H1 (cell line): ENCODE results near the gene TBC1D24. TPM values are rescaled to one million over a fixed set of nuclear protein-coding genes. Genes with fewer than 3 reads are reported as not detected.

Experiments
- CTCF ChIA-PET: fragments of 300-600 bp; sonication (Branson Sonifier 250); formaldehyde crosslinking; loops from one replicate; lab custom pipeline; 2021; ENCODE audit not compliant: partially characterized antibody; lab: Charles Lee
- POLR2A ChIA-PET: fragments of 300-600 bp; sonication (Branson Sonifier 250); formaldehyde crosslinking; loops from one replicate; lab custom pipeline; 2021; ENCODE audit warnings: inconsistent platforms; ENCODE audit not compliant: partially characterized antibody; lab: Charles Lee
- DNase-seq, 2 experiments: peaks; one replicate each; pipeline versions ENCODE4 v3.0.0 to v3.0.0-alpha.2; 2010 to 2022; ENCODE audit warnings: low spot score in 2 of 2, low read depth in 1 of 2, mixed read lengths in 1 of 2
- FAIRE-seq: peaks from 2 replicates; lab custom pipeline; 2011; peaks lifted over from hg19 to GRCh38; lab: Jason Lieb, UNC
- H2AFZ ChIP-seq: 2 replicates; pipeline ENCODE4 v1.8.1; 2012; ENCODE audit warnings: low read length, inconsistent platforms
- H2AK5ac ChIP-seq: 2 replicates; pipeline ENCODE4 v1.6.1; 2013; ENCODE audit warnings: low read depth, low read length
- H2BK120ac ChIP-seq: replicated peaks from 2 replicates; pipeline ENCODE3; 2013; ENCODE audit warnings: low read depth, low read length, inconsistent platforms
- H2BK12ac ChIP-seq: 2 replicates; pipeline ENCODE4 v1.6.1; 2013; ENCODE audit warnings: low read depth, low read length
- H2BK15ac ChIP-seq: 2 replicates; pipeline ENCODE4 v1.6.1; 2013; ENCODE audit warnings: low read length
- H2BK20ac ChIP-seq: 2 replicates; pipeline ENCODE4 v1.6.1; 2013; ENCODE audit warnings: low read length
- H2BK5ac ChIP-seq: 2 replicates; pipeline ENCODE4 v1.6.1; 2013; ENCODE audit warnings: low read depth, low read length
- H3K14ac ChIP-seq: 2 replicates; pipeline ENCODE4 v1.6.1; 2013; ENCODE audit warnings: inconsistent platforms; ENCODE audit not compliant: insufficient read length
- H3K18ac ChIP-seq: 2 replicates; pipeline ENCODE4 v1.6.1; 2013; ENCODE audit warnings: low read length; ENCODE audit errors: extremely low read depth
- H3K23ac ChIP-seq: 2 replicates; pipeline ENCODE4 v1.6.1; 2013; ENCODE audit warnings: inconsistent platforms; ENCODE audit not compliant: insufficient read length
- H3K23me2 ChIP-seq: 2 replicates; pipeline ENCODE4 v1.6.1; 2013; ENCODE audit warnings: low read depth, low read length
- H3K27ac ChIP-seq: 2 replicates; pipeline ENCODE4 v1.6.1; 2011; ENCODE audit warnings: low read depth, low read length, inconsistent platforms
- H3K27me3 ChIP-seq, 4 experiments: replicated peaks in 1 of 4; 1 replicate in 1 of 4; 2 replicates in 3 of 4; pipeline versions ENCODE4 v1.6.1 to v1.8.1; 2011 to 2013; ENCODE audit warnings: low read length in 3 of 4, mild to moderate bottlenecking in 3 of 4, inconsistent platforms in 2 of 4, mixed read lengths in 2 of 4, moderate library complexity in 1 of 4; ENCODE audit not compliant: control insufficient read depth in 3 of 4, insufficient read depth in 3 of 4; ENCODE audit errors: extremely low read depth in 1 of 4
- H3K36me3 ChIP-seq, 4 experiments: 2 replicates each; pipeline versions ENCODE4 v1.6.1 to v1.8.1; 2011 to 2013; ENCODE audit warnings: mild to moderate bottlenecking in 4 of 4, low read length in 3 of 4, moderate library complexity in 2 of 4, control low read depth in 1 of 4, inconsistent platforms in 1 of 4; ENCODE audit not compliant: insufficient read depth in 4 of 4, control insufficient read depth in 2 of 4
- H3K4ac ChIP-seq: replicated peaks from 2 replicates; pipeline ENCODE3; 2013; ENCODE audit warnings: low read length, low read depth, mixed read lengths, inconsistent platforms; ENCODE audit not compliant: insufficient read length
- H3K4me1 ChIP-seq, 4 experiments: replicated peaks in 1 of 4; 1 replicate in 1 of 4; 2 replicates in 3 of 4; pipeline versions ENCODE4 v1.6.1 to v1.8.1; 2011 to 2013; ENCODE audit warnings: low read length in 3 of 4, inconsistent platforms in 2 of 4, mixed read lengths in 1 of 4; ENCODE audit not compliant: insufficient read depth in 4 of 4, control insufficient read depth in 3 of 4
- H3K4me2 ChIP-seq, 2 experiments: 2 replicates each; pipeline versions ENCODE4 v1.6.1 to v1.8.1; 2011 to 2013; ENCODE audit warnings: low read depth in 2 of 2, low read length in 2 of 2, control low read depth in 1 of 2, inconsistent platforms in 1 of 2, mild to moderate bottlenecking in 1 of 2; ENCODE audit not compliant: insufficient read depth in 1 of 2
- H3K4me3 ChIP-seq, 4 experiments: fragments of 200-600, 300-600 bp in 1 of 4; sonication (generic), shearing (Covaris generic), sonication (Bioruptor Twin) in 1 of 4; 2 replicates each; pipeline versions ENCODE4 v1.5.1 to v1.8.1; 2011 to 2016; ENCODE audit warnings: low read length in 4 of 4, low read depth in 3 of 4, control low read depth in 2 of 4, inconsistent platforms in 2 of 4, mild to moderate bottlenecking in 2 of 4, mixed read lengths in 1 of 4, moderate library complexity in 1 of 4; ENCODE audit not compliant: insufficient read depth in 2 of 4; ENCODE audit errors: extremely low read depth in 1 of 4
- H3K56ac ChIP-seq: replicated peaks from 2 replicates; pipeline ENCODE3; 2013; ENCODE audit warnings: low read depth, mild to moderate bottlenecking, mixed read lengths, low read length, inconsistent platforms; ENCODE audit not compliant: insufficient read length
- H3K79me1 ChIP-seq: 2 replicates; pipeline ENCODE4 v1.6.1; 2013; ENCODE audit warnings: low read depth, low read length, control low read depth
- H3K79me2 ChIP-seq, 2 experiments: 2 replicates each; pipeline versions ENCODE4 v1.6.1 to v1.8.1; 2012 to 2013; ENCODE audit warnings: low read length in 2 of 2, mild to moderate bottlenecking in 2 of 2, inconsistent platforms in 1 of 2; ENCODE audit not compliant: insufficient read depth in 2 of 2, control insufficient read depth in 1 of 2
- H3K9ac ChIP-seq, 4 experiments: replicated peaks in 1 of 4; 1 replicate in 1 of 4; 2 replicates in 3 of 4; pipeline versions ENCODE4 v1.6.1 to v1.8.1; 2011 to 2013; ENCODE audit warnings: low read depth in 3 of 4, low read length in 3 of 4, control low read depth in 2 of 4, mild to moderate bottlenecking in 2 of 4, moderate library complexity in 2 of 4, inconsistent platforms in 1 of 4; ENCODE audit errors: extremely low read depth in 1 of 4
- H3K9me3 ChIP-seq, 2 experiments: 2 replicates each; pipeline versions ENCODE4 v1.6.1 to v1.8.1; 2012 to 2013; ENCODE audit warnings: mild to moderate bottlenecking in 2 of 2, moderate library complexity in 2 of 2, control low read depth in 1 of 2, inconsistent platforms in 1 of 2, low read depth in 1 of 2, low read length in 1 of 2, mixed read lengths in 1 of 2; ENCODE audit not compliant: insufficient read depth in 2 of 2
- H4K20me1 ChIP-seq, 2 experiments: replicated peaks in 1 of 2; 2 replicates each; pipeline versions ENCODE3 to v1.8.1; 2011 to 2013; ENCODE audit warnings: inconsistent platforms in 2 of 2, low read length in 2 of 2, mild to moderate bottlenecking in 1 of 2; ENCODE audit not compliant: insufficient read depth in 2 of 2, control insufficient read depth in 1 of 2
- H4K5ac ChIP-seq: 2 replicates; pipeline ENCODE4 v1.6.1; 2013; ENCODE audit warnings: low read length, low read depth, mixed read lengths, inconsistent platforms; ENCODE audit not compliant: insufficient read length
- H4K8ac ChIP-seq: 2 replicates; pipeline ENCODE4 v1.8.0; 2013; ENCODE audit warnings: mild to moderate bottlenecking, moderate library complexity, low read length, inconsistent platforms; ENCODE audit not compliant: insufficient read depth; ENCODE audit errors: extremely low read depth
- H4K91ac ChIP-seq: replicated peaks from 2 replicates; pipeline ENCODE3; 2013; ENCODE audit warnings: low read length, mixed read lengths, inconsistent platforms; ENCODE audit not compliant: insufficient read length
- WGBS, 2 experiments: shearing (Covaris generic) in 1 of 2; methylation state at CpG; one replicate each; pipeline versions ENCODE4 v1.1.6 to v1.1.7; 2013 to 2015; ENCODE audit warnings: low lambda C conversion rate in 2 of 2, mixed read lengths in 2 of 2, inconsistent platforms in 1 of 2, low coverage in 1 of 2, missing lambda C conversion rate in 1 of 2; ENCODE audit not compliant: insufficient replicate concordance in 2 of 2, insufficient coverage in 1 of 2, insufficient read length in 1 of 2; ENCODE audit errors: extremely low coverage in 1 of 2, missing lambda C conversion rate in 1 of 2; 5-methylcytosine and 5-hydroxymethylcytosine counted together
- polyA plus RNA-seq, 7 experiments: library from polyadenylated mRNA; depleted of rRNA in 3 of 7; stranded (reverse) in 5 of 7; unstranded in 2 of 7; fragments of >200 nt in 5 of 7; fragments of 200-250 nt in 2 of 7; gene quantifications; 1 replicate in 5 of 7; 2 replicates in 1 of 7; 4 replicates in 1 of 7; pipeline versions ENCODE4 v1.2.1 to v1.2.3, GENCODE V29; 2011 to 2013; ENCODE audit warnings: missing spikeins in 2 of 7, mixed read lengths in 2 of 7
- total RNA-seq: library from RNA; stranded (reverse); fragmentation: NEBNext Ultra II Directional; extraction: Animal tissue kit (Norgen Biotek cat#: 25700); gene quantifications from 2 replicates; pipeline ENCODE4 v1.2.1, GENCODE V29; 2021

Gene TBC1D24
- total and polyA plus RNA-seq, 2 of the 8 experiments (the other 6 are each of a cell fraction or from before 2014, with no cell fraction given): 8.7 to 21.5 TPM

DNA sequence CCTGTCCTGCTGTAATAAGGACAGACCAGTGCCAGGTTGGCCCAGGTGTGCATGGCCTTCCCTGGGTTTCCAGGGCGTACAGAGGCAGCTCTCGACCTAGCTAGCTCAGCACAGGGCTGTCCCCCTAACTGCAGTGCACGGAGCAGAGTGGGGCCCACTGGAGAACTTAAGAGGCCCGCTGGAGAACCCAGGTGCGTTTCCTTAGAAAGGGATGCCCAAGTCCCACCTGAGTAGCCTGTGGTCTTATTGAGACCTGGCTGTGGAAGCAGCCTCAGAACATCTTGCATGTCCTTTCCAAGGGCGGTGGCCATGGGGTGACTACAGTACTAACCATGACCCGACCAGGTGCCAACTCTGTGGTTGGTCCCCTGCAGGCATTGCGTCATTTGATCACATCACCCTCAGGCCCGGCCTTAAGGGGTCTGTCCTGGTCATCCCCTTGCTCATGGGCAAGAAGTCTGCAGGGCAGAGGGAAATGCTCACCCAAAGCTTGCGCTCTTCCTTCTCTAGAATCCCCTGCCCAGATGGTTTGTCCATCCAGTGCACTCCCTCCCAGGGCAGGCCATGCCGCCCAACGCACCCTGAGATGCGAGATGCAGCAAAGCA is 49.0 kb upstream of the TBC1D24 start:
- Histone ChIP-seq H3K36me3 (no peaks in the 10 kb centered on the region), H3K4ac (no peak overlapping the region), H4K8ac (no peak overlapping the region), H3K4me2 (no peak overlapping the region), H3K27me3 (peaks cover 0 to 9% (median 2%) of the 10 kb centered on the region in 4 experiments; a peak in 2 of 7 replicates), H2BK120ac (no peak overlapping the region), H2BK15ac (no peak overlapping the region), H3K18ac (no peak overlapping the region), H3K9ac (no peak overlapping the region), H2BK20ac (no peak overlapping the region), H3K23me2 (peaks cover 12% of the 10 kb centered on the region; the same call in 1 of the 2 replicates), H3K56ac (no peak overlapping the region), H3K27ac (no peak overlapping the region), H2BK5ac (no peak overlapping the region), H2BK12ac (no peak overlapping the region), H4K20me1 (peaks cover 8% of the 10 kb centered on the region in 2 experiments), H3K23ac (no peak overlapping the region), H3K79me1 (no peaks in the 10 kb centered on the region), H3K14ac (no peak overlapping the region), H2AFZ (no peak overlapping the region), H3K9me3 (no peaks in the 10 kb centered on the region), H3K4me1 (peaks cover 0 to 13% (median 6%) of the 10 kb centered on the region in 4 experiments; a peak in 5 of 7 replicates), H2AK5ac (no peak overlapping the region), H3K4me3 (no peak overlapping the region), H4K5ac (no peak overlapping the region), H4K91ac (no peak overlapping the region), H3K79me2 (peaks cover 0 to 12% of the 10 kb centered on the region in 2 experiments; a peak in 2 of 4 replicates)
- CTCF ChIA-PET: interaction anchor here (1.0 to 2.8 kb wide), 3 partner anchors 9 to 174 kb away, joined by 3 to 9 read pairs (median 5); partner anchors contain the start of gene ECI1
- DNase-seq (no peak), FAIRE-seq (no peak)
- POLR2A ChIA-PET: interaction anchor here (0.7 kb wide), 1 partner anchor 157 kb away, joined by 3 read pairs; no protein-coding TSS in a partner anchor
- WGBS, 2 experiments: 88% methylated on average over 13 of the region's 13 CpGs; no CpG with 5 or more reads in 1 of the 2 experiments
